Measurements from ENCODE around the gene PI16.

DNA sequence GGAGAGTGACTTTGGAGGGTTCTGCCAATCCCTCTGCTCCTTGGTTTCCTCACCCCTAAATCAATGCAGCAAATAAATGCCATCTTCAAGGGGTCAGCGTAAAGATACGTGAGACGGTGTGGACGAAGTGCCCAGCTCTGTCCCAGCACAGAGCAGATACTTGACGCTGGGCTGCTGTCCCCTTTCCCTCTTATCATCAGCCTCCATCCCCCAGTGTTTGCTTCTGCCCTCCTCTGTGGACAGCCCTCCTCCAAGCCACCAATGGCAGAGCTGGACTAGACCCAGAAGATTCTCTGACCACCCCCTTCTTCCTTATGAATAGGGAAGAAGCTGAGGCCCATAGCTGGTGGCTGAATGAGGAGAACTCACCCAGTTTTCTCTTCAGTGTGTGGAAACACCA lies 17.7 kb upstream of the PI16 start:
- TF ChIP-seq TAF1 (IDR thresholded peaks at IDR 0.05; ENCODE audit: borderline replicate concordance, insufficient read depth, low read length) (no peak), SIN3A (IDR thresholded peaks at IDR 0.05; ENCODE audit: borderline replicate concordance, insufficient read depth, low read length) (no peak), POLR2AphosphoS5 (IDR thresholded peaks at IDR 0.05; ENCODE audit: low read depth, low read length) (no peak), FOXP2 (optimal IDR thresholded peaks at IDR 0.05; ENCODE audit: borderline replicate concordance, extremely low read depth, extremely low read length, insufficient read depth) (no peak)
- TF ChIP-seq, protein P1, sequence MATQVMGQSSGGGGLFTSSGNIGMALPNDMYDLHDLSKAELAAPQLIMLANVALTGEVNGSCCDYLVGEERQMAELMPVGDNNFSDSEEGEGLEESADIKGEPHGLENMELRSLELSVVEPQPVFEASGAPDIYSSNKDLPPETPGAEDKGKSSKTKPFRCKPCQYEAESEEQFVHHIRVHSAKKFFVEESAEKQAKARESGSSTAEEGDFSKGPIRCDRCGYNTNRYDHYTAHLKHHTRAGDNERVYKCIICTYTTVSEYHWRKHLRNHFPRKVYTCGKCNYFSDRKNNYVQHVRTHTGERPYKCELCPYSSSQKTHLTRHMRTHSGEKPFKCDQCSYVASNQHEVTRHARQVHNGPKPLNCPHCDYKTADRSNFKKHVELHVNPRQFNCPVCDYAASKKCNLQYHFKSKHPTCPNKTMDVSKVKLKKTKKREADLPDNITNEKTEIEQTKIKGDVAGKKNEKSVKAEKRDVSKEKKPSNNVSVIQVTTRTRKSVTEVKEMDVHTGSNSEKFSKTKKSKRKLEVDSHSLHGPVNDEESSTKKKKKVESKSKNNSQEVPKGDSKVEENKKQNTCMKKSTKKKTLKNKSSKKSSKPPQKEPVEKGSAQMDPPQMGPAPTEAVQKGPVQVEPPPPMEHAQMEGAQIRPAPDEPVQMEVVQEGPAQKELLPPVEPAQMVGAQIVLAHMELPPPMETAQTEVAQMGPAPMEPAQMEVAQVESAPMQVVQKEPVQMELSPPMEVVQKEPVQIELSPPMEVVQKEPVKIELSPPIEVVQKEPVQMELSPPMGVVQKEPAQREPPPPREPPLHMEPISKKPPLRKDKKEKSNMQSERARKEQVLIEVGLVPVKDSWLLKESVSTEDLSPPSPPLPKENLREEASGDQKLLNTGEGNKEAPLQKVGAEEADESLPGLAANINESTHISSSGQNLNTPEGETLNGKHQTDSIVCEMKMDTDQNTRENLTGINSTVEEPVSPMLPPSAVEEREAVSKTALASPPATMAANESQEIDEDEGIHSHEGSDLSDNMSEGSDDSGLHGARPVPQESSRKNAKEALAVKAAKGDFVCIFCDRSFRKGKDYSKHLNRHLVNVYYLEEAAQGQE (IDR thresholded peaks at IDR 0.05; ENCODE audit: insufficient read depth in 1 of 2, low read depth in 2 of 2, low read length in 2 of 2): no peak
